Measurements from ENCODE around the gene COBLL1. TPM values are rescaled to one million over a fixed set of nuclear protein-coding genes. Genes with fewer than 3 reads are reported as not detected.

Gene COBLL1
- polyA plus RNA-seq, 1 donor (not counting 4 experiments of a cell fraction or from before 2014, with no cell fraction given) = 14.9 TPM

DNA sequence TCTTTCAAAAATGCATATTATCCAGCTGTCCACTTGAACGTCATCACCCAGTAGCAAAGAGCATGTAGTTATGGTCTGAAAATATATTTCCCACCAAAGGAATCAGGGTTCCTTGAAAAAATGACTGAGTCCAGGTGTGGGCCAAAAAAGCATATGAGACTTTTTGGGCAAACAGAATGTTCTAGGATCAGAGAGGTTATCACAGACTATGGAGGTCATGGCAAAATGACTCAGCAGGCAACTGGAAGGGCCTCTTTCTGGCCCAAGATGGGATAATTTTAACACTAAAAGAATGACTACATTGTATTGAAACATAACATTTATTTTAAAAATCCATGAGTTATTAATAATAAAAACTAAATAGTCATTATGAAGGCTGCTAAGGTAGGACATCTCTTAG lies 77.1 kb downstream of the COBLL1 start:
- no peaks in the 10 kb centered on the region for H4K20me1 ChIP-seq (ENCODE audit: control insufficient read depth, extremely low read depth, insufficient read depth, low read length)
- H3K4me2 ChIP-seq (ENCODE audit: control insufficient read depth, extremely low read depth, insufficient read depth, low read depth, low read length) = no peak overlapping the region
- no peak overlapping the region for H2AFZ ChIP-seq (ENCODE audit: control insufficient read depth, low read length)
- no peaks in the 10 kb centered on the region for H3K9me3 ChIP-seq (ENCODE audit: control insufficient read depth, low read depth, low read length)
- no peak overlapping the region for H3K4me3 ChIP-seq (ENCODE audit: control insufficient read depth in 2 of 3, extremely low read depth in 1 of 3, insufficient read depth in 2 of 3, low read depth in 1 of 3, low read length in 3 of 3)
- dilution Hi-C loops (cut with MboI; ENCODE audit: extremely low pct_ligation_motif_present, low sequenced_read_pairs) = no loop called here
- TF ChIP-seq EZH2 (IDR thresholded peaks at IDR 0.05; ENCODE audit: low read length) = no peak
- TF ChIP-seq, protein P1, sequence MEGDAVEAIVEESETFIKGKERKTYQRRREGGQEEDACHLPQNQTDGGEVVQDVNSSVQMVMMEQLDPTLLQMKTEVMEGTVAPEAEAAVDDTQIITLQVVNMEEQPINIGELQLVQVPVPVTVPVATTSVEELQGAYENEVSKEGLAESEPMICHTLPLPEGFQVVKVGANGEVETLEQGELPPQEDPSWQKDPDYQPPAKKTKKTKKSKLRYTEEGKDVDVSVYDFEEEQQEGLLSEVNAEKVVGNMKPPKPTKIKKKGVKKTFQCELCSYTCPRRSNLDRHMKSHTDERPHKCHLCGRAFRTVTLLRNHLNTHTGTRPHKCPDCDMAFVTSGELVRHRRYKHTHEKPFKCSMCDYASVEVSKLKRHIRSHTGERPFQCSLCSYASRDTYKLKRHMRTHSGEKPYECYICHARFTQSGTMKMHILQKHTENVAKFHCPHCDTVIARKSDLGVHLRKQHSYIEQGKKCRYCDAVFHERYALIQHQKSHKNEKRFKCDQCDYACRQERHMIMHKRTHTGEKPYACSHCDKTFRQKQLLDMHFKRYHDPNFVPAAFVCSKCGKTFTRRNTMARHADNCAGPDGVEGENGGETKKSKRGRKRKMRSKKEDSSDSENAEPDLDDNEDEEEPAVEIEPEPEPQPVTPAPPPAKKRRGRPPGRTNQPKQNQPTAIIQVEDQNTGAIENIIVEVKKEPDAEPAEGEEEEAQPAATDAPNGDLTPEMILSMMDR (optimal IDR thresholded peaks at IDR 0.05 in 1 of 3, IDR thresholded peaks at IDR 0.05 in 1 of 3, conservative IDR thresholded peaks at IDR 0.05 in 1 of 3; ENCODE audit: extremely low read depth in 1 of 3, insufficient read depth in 2 of 3, low read length in 3 of 3) = no peak
- no peaks in the 10 kb centered on the region for H3K36me3 ChIP-seq (ENCODE audit: control insufficient read depth in 2 of 2, extremely low read depth in 1 of 2, insufficient read depth in 2 of 2, low read length in 2 of 2)
- H3K27me3 ChIP-seq (ENCODE audit: control insufficient read depth, extremely low read depth, insufficient read depth, low read length) = no peaks in the 10 kb centered on the region
- FAIRE-seq = no peak
- no peaks in the 10 kb centered on the region for H3K9me1 ChIP-seq (ENCODE audit: control insufficient read depth, extremely low read depth, insufficient read depth, low read length)
- DNase-seq (ENCODE audit: low read depth, low spot score) = no peak
- peaks cover 3% of the 10 kb centered on the region for H3K4me1 ChIP-seq (ENCODE audit: control insufficient read depth, extremely low read depth, insufficient read depth, low read length)
- H3K9ac ChIP-seq (ENCODE audit: control insufficient read depth, extremely low read depth, insufficient read depth, low read length) = no peak overlapping the region
- H3K27ac ChIP-seq (ENCODE audit: control insufficient read depth, insufficient read depth, low read length) = no peak overlapping the region
- H3K79me2 ChIP-seq (ENCODE audit: control insufficient read depth, insufficient read depth, low read length) = peaks cover 5% of the 10 kb centered on the region

DNA sequence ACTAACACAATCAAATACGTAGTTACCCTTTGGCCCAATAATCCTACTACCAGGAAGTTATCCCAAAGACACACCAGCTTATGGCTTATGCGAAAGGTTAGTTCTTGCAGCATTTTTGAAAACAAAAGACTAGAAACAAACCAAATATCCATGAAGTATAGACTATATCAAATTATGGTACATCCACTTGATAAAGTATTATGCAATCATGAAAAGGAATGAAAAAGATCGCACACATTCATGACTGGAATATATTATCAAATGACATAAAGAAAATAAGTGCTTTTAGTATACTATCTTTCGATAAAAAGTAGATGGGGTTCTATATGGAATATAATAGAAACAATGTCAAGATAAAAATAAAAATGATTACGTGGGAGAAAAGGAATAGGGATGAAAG lies 78.2 kb downstream of the COBLL1 start:
- Histone ChIP-seq H3K4me1 (ENCODE audit: control insufficient read depth, extremely low read depth, insufficient read depth, low read length) (peaks cover 3% of the 10 kb centered on the region), H3K9ac (ENCODE audit: control insufficient read depth, extremely low read depth, insufficient read depth, low read length) (no peak overlapping the region), H3K79me2 (ENCODE audit: control insufficient read depth, insufficient read depth, low read length) (peaks cover 5% of the 10 kb centered on the region), H3K27ac (ENCODE audit: control insufficient read depth, insufficient read depth, low read length) (no peak overlapping the region), H2AFZ (ENCODE audit: control insufficient read depth, low read length) (no peak overlapping the region), H3K4me2 (ENCODE audit: control insufficient read depth, extremely low read depth, insufficient read depth, low read depth, low read length) (no peak overlapping the region), H3K9me3 (ENCODE audit: control insufficient read depth, low read depth, low read length) (no peaks in the 10 kb centered on the region), H3K27me3 (ENCODE audit: control insufficient read depth, extremely low read depth, insufficient read depth, low read length) (no peaks in the 10 kb centered on the region), H4K20me1 (ENCODE audit: control insufficient read depth, extremely low read depth, insufficient read depth, low read length) (no peaks in the 10 kb centered on the region), H3K36me3 (ENCODE audit: control insufficient read depth in 2 of 2, extremely low read depth in 1 of 2, insufficient read depth in 2 of 2, low read length in 2 of 2) (no peaks in the 10 kb centered on the region), H3K9me1 (ENCODE audit: control insufficient read depth, extremely low read depth, insufficient read depth, low read length) (no peaks in the 10 kb centered on the region), H3K4me3 (ENCODE audit: control insufficient read depth in 2 of 3, extremely low read depth in 1 of 3, insufficient read depth in 2 of 3, low read depth in 1 of 3, low read length in 3 of 3) (no peak overlapping the region)
- DNase-seq (ENCODE audit: low read depth, low spot score) (no peak), FAIRE-seq (no peak)
- dilution Hi-C loops (cut with MboI; ENCODE audit: extremely low pct_ligation_motif_present, low sequenced_read_pairs) = no loop called here
- TF ChIP-seq, protein P1 (optimal IDR thresholded peaks at IDR 0.05 in 1 of 3, IDR thresholded peaks at IDR 0.05 in 1 of 3, conservative IDR thresholded peaks at IDR 0.05 in 1 of 3; ENCODE audit: extremely low read depth in 1 of 3, insufficient read depth in 2 of 3, low read length in 3 of 3) = no peak
- TF ChIP-seq EZH2 (IDR thresholded peaks at IDR 0.05; ENCODE audit: low read length) = no peak
